Gastrocnemius medialis (tissue), 4 donors: ENCODE data around the gene TLR9.

Experiments
- CTCF ChIP-seq, 5 experiments: fragments of 450-650 bp in 3 of 5; fragments of 200-600 bp in 2 of 5; sonication (generic) in 2 of 5; IDR thresholded peaks in 4 of 5; conservative IDR thresholded peaks in 1 of 5; 1 replicate in 4 of 5; 2 replicates in 1 of 5; pipeline ENCODE4 v1.5.1; 2016 to 2019; ENCODE audit warnings: antibody characterized with exemption in 5 of 5, mild to moderate bottlenecking in 3 of 5, moderate library complexity in 3 of 5
- POLR2A ChIP-seq, 2 donors: fragments of 450-650 bp; IDR thresholded peaks; one replicate each; pipeline ENCODE4 v1.6.1; 2017; ENCODE audit warnings: antibody characterized with exemption in 2 of 2, mild to moderate bottlenecking in 2 of 2, moderate library complexity in 2 of 2

- TF ChIP-seq CTCF (IDR thresholded peaks at IDR 0.05 in 4 of 5, conservative IDR thresholded peaks at IDR 0.05 in 1 of 5) (no peak), POLR2A (IDR thresholded peaks at IDR 0.05) (no peak)
These were observed 8.0 kb downstream of the TLR9 start for GRCh38 chr3:52217409-52217805.
